ENCODE results near the gene ATXN1.

- TF ChIP-seq POLR2A (IDR thresholded peaks at IDR 0.05): no peak
- TF ChIP-seq CTCF (IDR thresholded peaks at IDR 0.05): no peak
Measured at GRCh38 chr6:16618962-16619361, 142.3 kb downstream of the ATXN1 start.

Data from testis (tissue), 2 donors.